Umbilical cord (tissue), 2 donors: ENCODE measurements around the gene RPAP2. TPM values are rescaled to one million over a fixed set of nuclear protein-coding genes. Genes with fewer than 3 reads are reported as not detected.

Experiments used
- DNase-seq: peaks from one replicate; pipeline ENCODE4 v3.0.0-alpha.2; 2015; ENCODE audit warnings: low spot score
- total RNA-seq: library from RNA; depleted of rRNA; stranded (reverse); fragments of >200 nt; gene quantifications from one replicate; pipeline ENCODE4 v1.2.3, GENCODE V29; 2014; ENCODE audit warnings: low replicate concordance; ENCODE audit not compliant: insufficient read depth

RPAP2 gene
- total RNA-seq, 1 donor from 2014 or later, result 13.2 TPM

DNA sequence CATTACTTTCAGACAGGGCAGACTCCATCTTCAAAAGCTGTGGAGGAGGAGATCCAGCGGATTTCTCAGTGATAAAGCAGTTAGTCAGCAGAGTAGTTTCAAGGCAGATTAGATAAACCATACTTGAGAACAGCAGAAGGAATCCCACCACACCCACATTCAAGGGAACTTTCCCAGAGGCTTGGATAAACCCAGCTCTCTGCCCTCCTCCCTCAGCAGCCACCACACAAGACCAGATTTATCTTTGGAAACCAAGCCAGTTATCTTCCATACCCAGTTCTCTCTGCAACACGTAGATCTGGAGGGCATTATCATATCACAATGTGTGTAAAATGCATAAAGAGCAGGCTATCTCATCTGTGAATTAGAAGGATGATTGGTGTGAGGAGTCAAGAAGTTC, 147.7 kb downstream of the RPAP2 start:
- DNase-seq, result peak; percentile 94

DNA sequence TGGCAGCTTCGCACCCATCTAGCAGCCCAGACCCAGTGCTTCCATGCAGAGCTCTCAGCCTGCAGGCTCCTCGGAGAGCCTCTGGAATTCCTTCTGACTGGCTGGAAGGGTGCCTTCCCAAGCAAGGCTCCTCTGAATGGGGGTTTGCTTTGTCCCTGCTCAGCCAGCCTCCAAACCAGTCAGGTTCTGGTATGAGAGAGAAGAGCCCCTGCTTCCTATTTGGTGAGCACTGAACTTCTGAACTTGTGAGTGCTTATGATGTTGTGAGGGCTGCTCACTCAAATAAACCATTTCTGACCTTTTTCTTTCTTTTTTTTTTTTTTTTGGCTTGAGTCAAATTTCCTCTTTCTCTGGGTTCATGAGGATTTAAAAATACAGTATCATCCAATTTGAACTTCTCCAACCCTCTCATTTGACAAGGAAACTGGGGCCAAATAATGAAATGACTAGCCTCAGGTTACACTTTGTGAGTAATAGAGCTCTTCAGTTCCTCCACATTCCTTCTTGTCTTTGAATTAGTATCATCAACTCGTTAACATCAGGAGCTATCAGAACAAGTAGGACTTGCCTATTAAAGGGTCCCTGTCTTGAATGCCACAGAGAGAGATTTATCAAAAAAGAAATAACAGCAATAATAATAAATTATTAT, 148.3 kb downstream of the RPAP2 start:
- DNase-seq, result peak; percentile 61

DNA sequence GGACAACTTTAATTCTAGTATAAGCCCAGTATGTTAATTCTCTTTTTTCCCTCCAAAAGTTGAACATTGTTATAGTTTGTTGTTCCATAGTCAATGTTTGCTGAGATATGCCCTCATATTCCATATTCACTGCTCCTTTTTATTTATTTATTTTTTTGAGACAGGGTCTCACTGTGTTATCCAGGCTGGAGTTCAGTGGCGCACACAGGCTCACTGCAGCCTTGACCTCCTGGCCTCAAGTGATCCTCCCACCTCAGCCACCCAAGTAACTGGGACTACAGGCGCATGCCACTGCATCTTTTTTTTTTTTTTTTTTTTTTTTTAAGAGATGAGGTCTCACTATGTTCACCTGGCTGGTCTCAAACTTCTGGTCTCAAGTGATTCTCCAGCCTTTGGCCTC, 149.1 kb downstream of the RPAP2 start:
- no peak for DNase-seq

Other genes with a start within 250 kb of the RPAP2 start
- gene SETSIP, start 223.6 kb upstream of the RPAP2 start, total RNA-seq, result not detected
- 13.2 TPM for gene BTBD8, start 218.7 kb upstream of the RPAP2 start, total RNA-seq
- gene C1orf146, start 81.1 kb upstream of the RPAP2 start, total RNA-seq, result not detected
- 24.8 TPM for gene GLMN, start 72 bp upstream of the RPAP2 start, total RNA-seq
- 3.6 TPM for gene GFI1, start 187.9 kb downstream of the RPAP2 start, total RNA-seq